ENCODE data around the gene PHC3. TPM values are rescaled to one million over a fixed set of nuclear protein-coding genes. Genes with fewer than 3 reads are reported as not detected.
"Not testable (repeated sequence)": the region's sequence is repeated elsewhere in the genome, so short reads cannot be mapped to it uniquely, and the experiment has no call there.

The PHC3 gene
- total RNA-seq, 4 donors from 2014 or later = 73.1 to 128 (median 93.7) TPM

- H3K36me3 ChIP-seq = no peaks in the 10 kb centered on the region
- intact Hi-C loops (cut with DNase I) = no loop called here
- WGBS, 2 donors = 76 to 77% methylated on average over 3 of the region's 3 CpGs
- TF ChIP-seq CTCF (IDR thresholded peaks at IDR 0.05) (no peak), POLR2A (IDR thresholded peaks at IDR 0.05) (no peak)
- no peak overlapping the region for H3K27ac ChIP-seq
- H3K27me3 ChIP-seq = no peaks in the 10 kb centered on the region
- no peaks in the 10 kb centered on the region for H3K9me3 ChIP-seq
- no peaks in the 10 kb centered on the region for H3K4me1 ChIP-seq
- H3K4me3 ChIP-seq (replicated peaks in 1 of 3) = no peak overlapping the region
- DNase-seq = no peak
Observed at GRCh38 chr3:170204023-170204472, 22.5 kb upstream of the PHC3 start.

- intact Hi-C loops (cut with DNase I) = no loop called here
- Histone ChIP-seq H3K9me3 (no peaks in the 10 kb centered on the region), H3K27me3 (no peaks in the 10 kb centered on the region), H3K36me3 (no peaks in the 10 kb centered on the region), H3K4me1 (no peaks in the 10 kb centered on the region), H3K27ac (no peak overlapping the region), H3K4me3 (replicated peaks in 1 of 3) (no peak overlapping the region)
- no peak for DNase-seq
- TF ChIP-seq POLR2A (IDR thresholded peaks at IDR 0.05) (no peak), CTCF (IDR thresholded peaks at IDR 0.05) (no peak)
- WGBS, 2 donors = 81 to 84% methylated on average over 4 of the region's 4 CpGs
Observed at GRCh38 chr3:170203457-170203856, 21.9 kb upstream of the PHC3 start.

GRCh38 chr3:170201527-170201926 lies 20.0 kb upstream of the PHC3 start:
- TF ChIP-seq POLR2A (IDR thresholded peaks at IDR 0.05) (no peak), CTCF (IDR thresholded peaks at IDR 0.05) (no peak)
- intact Hi-C loops (cut with DNase I) = no loop called here
- Histone ChIP-seq H3K27ac (no peak overlapping the region), H3K4me1 (no peaks in the 10 kb centered on the region), H3K27me3 (no peaks in the 10 kb centered on the region), H3K9me3 (no peaks in the 10 kb centered on the region), H3K36me3 (no peaks in the 10 kb centered on the region), H3K4me3 (replicated peaks in 1 of 3) (no peak overlapping the region)
- DNase-seq = no peak
- 93% methylated on average over 5 of the region's 5 CpGs for WGBS, 2 donors

GRCh38 chr3:170200987-170201386 lies 19.5 kb upstream of the PHC3 start:
- no peaks in the 10 kb centered on the region for H3K27me3 ChIP-seq
- TF ChIP-seq POLR2A (IDR thresholded peaks at IDR 0.05) (no peak), CTCF (IDR thresholded peaks at IDR 0.05) (no peak)
- no peak for DNase-seq
- intact Hi-C loops (cut with DNase I) = no loop called here
- H3K9me3 ChIP-seq = no peaks in the 10 kb centered on the region
- H3K4me1 ChIP-seq = no peaks in the 10 kb centered on the region
- no peaks in the 10 kb centered on the region for H3K36me3 ChIP-seq
- H3K27ac ChIP-seq = no peak overlapping the region
- no peak overlapping the region for H3K4me3 ChIP-seq (replicated peaks in 1 of 3)

- no peaks in the 10 kb centered on the region for H3K4me1 ChIP-seq
- no peaks in the 10 kb centered on the region for H3K36me3 ChIP-seq
- no peak overlapping the region for H3K4me3 ChIP-seq (replicated peaks in 1 of 3)
- DNase-seq = no peak
- H3K27ac ChIP-seq = no peak overlapping the region
- no peaks in the 10 kb centered on the region for H3K9me3 ChIP-seq
- H3K27me3 ChIP-seq = no peaks in the 10 kb centered on the region
- TF ChIP-seq POLR2A (IDR thresholded peaks at IDR 0.05) = no peak
- no peak for TF ChIP-seq CTCF (IDR thresholded peaks at IDR 0.05)
- 93 to 96% methylated on average over 3 of the region's 3 CpGs for WGBS, 2 donors
- intact Hi-C loops (cut with DNase I) = no loop called here
Observed at GRCh38 chr3:170196833-170197232, 15.3 kb upstream of the PHC3 start.

GRCh38 chr3:170195759-170196158 lies 14.2 kb upstream of the PHC3 start:
- WGBS, 2 donors = 78 to 79% methylated on average over 3 of the region's 3 CpGs
- H3K4me3 ChIP-seq (replicated peaks in 1 of 3); H3K36me3 ChIP-seq; H3K27ac ChIP-seq; H3K9me3 ChIP-seq; intact Hi-C loops (cut with DNase I); DNase-seq; H3K4me1 ChIP-seq; H3K27me3 ChIP-seq: not testable (repeated sequence)
